GM18526 (cell line): Measurements from ENCODE around the gene HTRA1.

ENCODE experiments used
- POLR2A ChIP-seq: IDR thresholded peaks from 3 replicates; pipeline ENCODE4 v1.6.1; 2011; ENCODE audit not compliant: insufficient read length; ENCODE audit errors: extremely low read depth

The HTRA1 gene

DNA sequence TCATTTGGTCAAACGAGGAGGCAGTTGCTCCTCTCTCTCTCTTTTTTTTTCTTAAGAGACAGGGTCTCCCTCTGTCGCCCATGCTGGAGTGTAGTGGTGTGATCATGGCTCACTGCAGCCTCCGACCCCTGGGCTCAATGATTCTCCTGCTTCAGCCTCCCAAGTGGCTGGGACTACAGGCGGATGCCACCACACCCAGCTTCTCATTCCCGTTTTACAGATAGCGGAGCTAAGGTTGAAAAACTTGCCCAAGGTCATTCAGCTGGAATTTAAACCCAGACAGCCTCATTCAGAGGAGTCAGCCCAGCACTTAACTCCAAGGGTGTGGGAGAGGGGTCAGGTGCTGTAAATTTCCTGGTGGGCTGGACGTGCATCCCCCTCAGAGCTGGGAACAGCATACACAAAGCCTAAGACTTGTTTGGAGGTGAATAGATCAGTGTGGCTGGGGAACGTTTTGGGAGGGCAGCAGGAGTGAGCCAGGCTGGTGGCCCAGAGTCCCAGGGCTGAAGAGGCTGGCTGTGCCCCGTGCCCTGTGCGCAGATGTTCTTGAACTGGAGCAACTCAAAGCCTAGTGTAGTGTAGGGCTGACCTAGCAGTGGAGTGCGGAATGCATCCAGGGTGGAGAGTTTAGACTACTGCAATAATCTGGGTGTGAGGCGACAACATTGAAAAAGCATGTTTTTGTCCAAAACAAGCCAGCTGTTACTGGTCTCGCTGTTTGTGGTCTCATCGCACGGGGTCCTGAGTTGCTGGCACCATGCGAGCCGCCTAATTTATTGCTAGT, 2.3 kb downstream of the HTRA1 start:
- no peak for TF ChIP-seq POLR2A

GRCh38 chr10:122464250-122464510, 2.8 kb downstream of the HTRA1 start:
- TF ChIP-seq POLR2A, result no peak

DNA sequence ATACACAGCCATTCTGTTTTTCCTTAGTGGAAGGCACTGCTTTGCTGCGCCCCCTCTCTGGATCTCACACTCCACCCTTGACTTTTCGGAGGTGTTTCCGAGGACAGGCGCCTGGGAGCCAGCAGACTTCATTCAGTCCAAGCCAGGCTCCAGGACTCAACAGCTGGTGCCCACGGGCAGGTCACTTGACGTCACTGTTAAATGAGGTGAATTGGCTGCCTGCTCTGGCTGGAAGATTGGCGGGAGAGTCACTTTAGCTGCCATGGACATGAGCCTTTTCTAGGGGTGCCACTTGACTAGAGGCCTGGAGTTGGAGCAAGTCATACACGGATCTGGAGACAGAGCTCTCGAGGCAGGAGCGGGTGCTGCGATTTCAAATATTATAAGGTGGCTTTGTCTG, 3.2 kb downstream of the HTRA1 start:
- TF ChIP-seq POLR2A, result no peak

DNA sequence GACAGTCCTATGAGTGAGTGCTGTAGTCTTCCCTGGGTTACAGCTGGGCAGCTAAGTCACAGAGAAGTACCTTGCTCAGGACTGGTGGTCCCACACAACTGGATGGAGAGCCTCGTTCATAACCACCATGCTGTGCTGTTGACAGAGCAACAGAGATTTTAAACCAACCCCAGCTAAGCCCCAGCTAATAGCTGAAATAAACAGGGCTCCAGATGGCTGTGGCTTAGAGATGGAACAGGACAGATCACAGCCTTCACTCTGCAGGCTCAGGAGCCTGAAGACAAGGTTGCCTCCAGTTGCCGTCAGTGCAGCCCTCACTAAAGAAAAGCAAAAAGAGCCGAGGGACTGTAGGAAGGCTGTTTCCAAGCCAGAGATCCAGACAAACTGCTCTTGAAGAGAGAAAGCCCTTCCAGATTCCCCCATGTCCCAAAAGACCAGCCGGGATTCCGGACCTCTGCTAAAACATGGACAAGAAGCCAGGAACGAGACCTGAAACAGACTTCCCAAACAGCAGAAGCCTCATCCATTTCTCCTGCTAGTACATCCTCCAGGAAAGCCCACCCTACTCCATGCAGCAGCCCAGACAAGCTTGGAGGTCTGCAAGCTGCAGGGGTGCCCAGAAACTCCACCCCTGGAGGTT, 4.2 kb downstream of the HTRA1 start:
- no peak for TF ChIP-seq POLR2A

DNA sequence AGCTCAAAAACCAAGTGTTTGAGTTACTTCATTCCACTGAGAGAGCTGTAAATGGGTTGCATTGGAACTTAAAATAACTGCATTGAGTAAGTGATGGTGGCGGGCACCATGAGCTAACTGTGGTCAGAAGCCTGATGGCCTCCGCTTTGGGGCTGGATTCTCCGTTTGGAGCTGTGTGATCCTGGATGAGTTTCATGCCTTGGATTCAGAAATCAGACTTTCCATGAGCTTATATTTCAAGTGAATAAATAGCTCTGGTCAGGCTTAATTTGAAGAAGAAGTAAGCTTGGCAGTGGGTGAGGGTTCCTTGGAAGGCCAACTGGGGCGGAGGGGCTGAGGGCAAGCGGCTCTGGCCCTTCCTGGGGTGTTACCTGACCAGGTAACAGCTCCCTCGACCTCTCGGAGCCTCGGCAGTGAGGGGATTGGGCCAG, 5.6 kb downstream of the HTRA1 start:
- no peak for TF ChIP-seq POLR2A

DNA sequence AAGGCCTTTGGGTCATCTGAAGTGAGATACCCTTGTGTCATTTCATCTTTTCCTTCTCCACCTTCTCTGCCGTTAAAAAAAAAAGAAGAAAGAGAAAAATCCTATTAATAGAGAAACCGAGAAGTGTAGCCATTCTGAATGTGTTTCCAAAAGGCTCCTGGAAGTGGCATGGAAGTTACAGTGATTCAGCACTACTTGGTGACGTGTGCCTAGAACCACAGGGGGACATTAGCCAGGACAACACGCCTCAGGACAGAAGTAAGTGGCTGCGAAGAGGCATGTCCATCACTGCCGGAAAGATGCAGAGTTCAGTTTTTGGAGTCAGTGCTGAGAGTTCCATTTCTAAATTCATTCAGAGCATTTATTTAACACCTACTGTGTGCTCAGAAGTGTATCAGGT, 6.3 kb downstream of the HTRA1 start:
- TF ChIP-seq POLR2A, result no peak

DNA sequence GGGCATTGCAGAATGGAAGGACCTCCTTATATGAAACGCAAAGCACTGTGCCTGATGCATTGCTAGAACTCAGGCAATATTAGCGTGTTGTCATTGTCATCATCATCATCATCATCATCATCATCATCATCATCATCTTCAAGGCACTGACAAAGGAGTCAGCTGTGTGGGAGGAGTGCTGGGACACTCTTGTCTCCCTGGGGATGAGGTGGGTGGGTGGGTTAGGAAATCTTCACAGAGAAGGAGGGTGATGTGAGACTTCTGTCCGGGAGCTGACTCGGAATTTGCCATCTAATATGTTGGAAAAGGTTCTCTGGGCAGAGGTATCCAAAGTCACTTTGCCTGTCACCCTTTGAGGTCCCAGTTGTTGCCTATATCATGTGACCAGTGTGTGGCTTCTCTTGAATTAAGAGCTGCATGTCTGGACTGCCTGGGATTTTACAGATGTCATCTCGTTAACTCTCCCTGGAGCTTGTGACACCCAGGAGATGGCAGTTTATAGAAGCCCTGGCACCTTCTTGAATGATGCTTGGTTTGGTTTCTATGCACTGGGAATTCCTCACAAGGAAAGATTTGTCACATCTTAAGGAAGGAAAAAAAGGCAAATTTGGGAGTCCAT, 7.1 kb downstream of the HTRA1 start:
- no peak for TF ChIP-seq POLR2A

- TF ChIP-seq POLR2A, result no peak
Measured at GRCh38 chr10:122468926-122469781, 7.8 kb downstream of the HTRA1 start.

DNA sequence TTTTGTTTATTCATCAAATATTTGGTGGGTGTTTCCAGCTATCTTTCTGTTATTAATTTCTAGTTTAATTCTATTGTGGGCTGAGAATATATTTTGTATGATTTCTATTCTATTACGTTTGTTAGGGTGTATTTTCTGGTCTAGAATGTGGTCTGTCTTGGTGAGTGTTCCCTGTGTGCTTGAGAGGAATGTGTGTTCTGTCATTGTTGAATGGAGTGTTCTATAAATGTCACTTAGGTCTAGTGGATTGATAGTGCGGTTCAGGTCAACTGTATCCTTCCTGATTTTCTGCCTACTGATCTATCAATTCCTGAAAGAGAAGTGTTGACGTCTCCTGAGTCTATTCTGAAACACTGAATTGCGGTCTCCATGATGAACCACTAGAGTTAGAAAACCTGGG, 8.5 kb downstream of the HTRA1 start:
- no peak for TF ChIP-seq POLR2A

- no peak for TF ChIP-seq POLR2A
Measured at GRCh38 chr10:122471531-122472177, 10.3 kb downstream of the HTRA1 start.

DNA sequence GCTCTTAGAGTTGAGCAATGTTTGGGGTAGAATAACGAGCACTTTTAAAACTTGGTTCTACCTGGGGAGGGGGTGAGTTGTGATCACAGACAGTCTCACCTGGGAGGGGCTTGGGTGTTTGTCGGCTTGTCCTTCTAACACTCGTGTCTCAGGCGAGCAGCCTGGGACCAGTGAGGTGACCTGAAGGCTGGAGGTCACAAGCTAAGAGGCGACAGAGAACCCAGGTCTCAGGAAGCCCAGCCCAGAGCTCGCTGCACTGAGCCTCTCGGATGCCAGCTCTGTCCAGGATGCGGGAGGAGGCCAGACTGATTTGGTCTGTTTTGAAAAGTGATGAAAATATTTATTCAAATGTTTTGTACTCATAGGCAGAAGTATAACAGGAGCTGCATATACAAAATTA, 11.8 kb downstream of the HTRA1 start:
- no peak for TF ChIP-seq POLR2A

DNA sequence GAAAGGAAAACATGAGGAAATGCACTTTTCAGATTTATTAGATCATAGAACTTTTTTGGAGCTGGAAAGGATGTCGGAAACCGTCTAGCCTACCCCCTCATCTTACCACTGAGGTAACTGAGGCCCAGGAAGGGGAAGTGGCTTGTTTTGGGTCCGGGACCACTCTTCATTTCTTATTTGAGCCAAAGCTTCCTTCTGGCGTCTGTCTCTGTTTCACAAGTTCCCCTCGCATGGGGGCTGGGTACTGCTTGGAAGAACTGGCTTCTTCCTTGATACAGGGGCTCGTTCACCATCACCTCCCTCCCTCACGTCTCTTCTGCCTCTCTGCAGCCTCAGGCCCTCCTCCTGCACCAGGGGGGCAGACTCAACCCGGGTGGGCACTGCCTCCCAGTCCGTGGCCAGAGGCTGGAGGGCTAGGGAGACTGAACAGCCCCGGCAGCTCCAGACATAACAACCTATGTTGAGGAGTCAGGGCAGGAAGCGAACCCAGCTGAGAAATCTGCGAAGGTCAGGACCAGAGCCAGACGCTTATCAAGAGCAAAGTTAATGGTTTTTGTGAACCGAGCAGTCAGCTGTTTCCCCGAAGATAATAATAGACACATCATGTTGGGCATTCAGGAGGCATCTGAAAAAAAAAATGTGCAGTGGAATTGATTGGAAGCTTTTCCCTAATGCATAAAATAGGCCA, 12.9 kb downstream of the HTRA1 start:
- no peak for TF ChIP-seq POLR2A

DNA sequence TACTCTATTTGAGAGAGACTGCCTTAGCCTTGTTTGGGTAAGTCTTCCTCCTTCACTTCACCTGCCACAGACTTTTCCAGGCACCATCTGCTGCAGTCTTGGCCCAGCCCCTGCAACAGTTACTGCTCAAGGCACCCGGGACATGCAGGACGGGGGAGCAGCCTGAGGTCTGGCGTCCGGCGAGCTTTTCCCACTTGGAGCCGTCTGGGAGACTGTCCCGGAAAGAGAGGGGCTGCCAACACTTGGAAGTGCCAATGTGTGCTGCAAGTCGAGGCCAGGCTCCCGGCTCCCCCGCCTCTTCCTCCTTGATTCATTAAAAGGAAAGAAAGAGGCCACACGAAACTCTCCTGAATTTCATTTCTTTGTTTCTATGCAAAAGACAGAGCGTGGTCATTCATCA, 13.7 kb downstream of the HTRA1 start:
- no peak for TF ChIP-seq POLR2A

DNA sequence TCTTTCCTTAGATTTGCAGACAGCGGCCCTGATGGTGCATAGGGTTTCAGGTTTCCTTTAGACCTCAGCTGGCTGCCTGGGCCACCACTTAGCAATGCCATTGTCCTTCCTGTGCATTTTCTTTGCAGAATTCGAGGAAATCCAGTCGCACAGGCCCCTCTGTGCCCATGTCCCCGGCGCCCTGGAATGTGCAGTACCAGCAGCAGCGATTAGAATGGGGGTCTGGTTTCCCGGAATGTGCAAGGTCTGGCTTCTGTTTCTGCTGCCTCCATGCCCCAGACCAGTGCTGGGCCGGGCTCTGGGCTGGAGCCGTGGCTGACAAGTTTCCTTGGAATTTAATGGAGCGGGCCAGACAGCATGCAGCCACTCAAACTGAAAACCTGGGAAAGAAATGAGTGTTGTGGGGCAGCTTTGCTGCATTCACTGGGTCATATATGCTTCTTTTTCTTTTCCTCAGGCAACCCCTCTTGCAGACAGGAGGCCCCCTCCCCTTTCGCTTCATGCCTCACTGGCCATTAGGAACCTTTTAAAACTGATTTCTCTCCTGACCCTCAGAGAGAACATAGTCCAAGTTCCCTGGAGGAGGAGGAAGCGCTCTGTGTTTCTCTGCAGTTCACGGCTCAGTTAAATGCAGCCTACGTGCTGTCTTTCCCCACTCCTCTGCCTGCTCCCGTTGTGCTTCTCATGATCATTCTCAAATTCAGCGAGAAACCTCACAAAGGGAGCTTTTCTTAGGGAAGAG, 14.4 kb downstream of the HTRA1 start:
- TF ChIP-seq POLR2A, result no peak
